ENCODE data around the gene RPS19. TPM values are rescaled to one million over a fixed set of nuclear protein-coding genes. Genes with fewer than 3 reads are reported as not detected.

RPS19 gene
- total and polyA plus RNA-seq, 4 donors: 1,039 to 4,419 (median 1,839) TPM

GRCh38 chr19:41879670-41880328, 19.7 kb downstream of the RPS19 start:
- Histone ChIP-seq H3K27me3 (ENCODE audit: control insufficient read depth in 3 of 3, insufficient read depth in 3 of 3, low read length in 2 of 3) (peaks cover 0 to 3% (median 0%) of the 10 kb centered on the region in 3 donors), H3K9me3 (ENCODE audit: control insufficient read depth in 4 of 4, insufficient read depth in 3 of 4, low read length in 3 of 4) (no peaks in the 10 kb centered on the region), H3K4me3 (no peak overlapping the region), H3K4me1 (ENCODE audit: control insufficient read depth in 5 of 5, insufficient read depth in 5 of 5, low read length in 5 of 5) (peaks cover 0 to 15% (median 1%) of the 10 kb centered on the region in 5 donors), H3K9ac (ENCODE audit: insufficient read depth in 1 of 2, low read length in 2 of 2) (no peak overlapping the region), H3K36me3 (ENCODE audit: control insufficient read depth in 4 of 4, insufficient read depth in 4 of 4, low read length in 4 of 4) (no peaks in the 10 kb centered on the region), H3K27ac (ENCODE audit: low read depth in 1 of 2, low read length in 1 of 2) (no peak overlapping the region)
- WGBS, 2 donors: 85 to 92% methylated on average over 7 of the region's 7 CpGs
- no peak for TF ChIP-seq CTCF (IDR thresholded peaks at IDR 0.05; ENCODE audit: control extremely low read depth, extremely low read depth)
- DNase-seq (no peak), ATAC-seq (ENCODE audit: insufficient read depth, low FRiP score) (no peak)

GRCh38 chr19:41880329-41880708, 20.3 kb downstream of the RPS19 start:
- Histone ChIP-seq H3K27me3 (ENCODE audit: control insufficient read depth in 3 of 3, insufficient read depth in 3 of 3, low read length in 2 of 3) (peaks cover 0 to 3% (median 0%) of the 10 kb centered on the region in 3 donors), H3K27ac (ENCODE audit: low read depth in 1 of 2, low read length in 1 of 2) (no peak overlapping the region), H3K4me1 (ENCODE audit: control insufficient read depth in 5 of 5, insufficient read depth in 5 of 5, low read length in 5 of 5) (peaks cover 0 to 20% (median 4%) of the 10 kb centered on the region in 5 donors), H3K9ac (ENCODE audit: insufficient read depth in 1 of 2, low read length in 2 of 2) (no peak overlapping the region), H3K36me3 (ENCODE audit: control insufficient read depth in 4 of 4, insufficient read depth in 4 of 4, low read length in 4 of 4) (no peaks in the 10 kb centered on the region), H3K4me3 (no peak overlapping the region), H3K9me3 (ENCODE audit: control insufficient read depth in 4 of 4, insufficient read depth in 3 of 4, low read length in 3 of 4) (no peaks in the 10 kb centered on the region)
- TF ChIP-seq CTCF (IDR thresholded peaks at IDR 0.05; ENCODE audit: control extremely low read depth, extremely low read depth): no peak
- DNase-seq: no peak
- no peak for ATAC-seq (ENCODE audit: insufficient read depth, low FRiP score)
- 67 to 83% methylated on average over 4 to 5 of the region's 5 CpGs for WGBS, 2 donors

GRCh38 chr19:41882568-41883462, 22.8 kb downstream of the RPS19 start, which contains the start of gene ARHGEF1:
Gene ARHGEF1, plus strand, starts transcription at chr19:41883184. Its CDS starts 4,899 bp downstream, at chr19:41888083.
- H3K4me1 ChIP-seq (ENCODE audit: control insufficient read depth in 5 of 5, insufficient read depth in 5 of 5, low read length in 5 of 5): peaks cover 0 to 33% (median 7%) of the 10 kb centered on the region in 5 donors
- ATAC-seq (ENCODE audit: insufficient read depth, low FRiP score): peak; percentile 29
- peaks cover 0 to under 1% (median 0%) of the 10 kb centered on the region in 4 donors for H3K36me3 ChIP-seq (ENCODE audit: control insufficient read depth in 4 of 4, insufficient read depth in 4 of 4, low read length in 4 of 4)

More at GRCh38 chr19:41882568-41883462, 22.8 kb downstream of the RPS19 start, which contains the start of gene ARHGEF1:
- DNase-seq: peak; percentile 42 to 57 (median 45)
- H3K27me3 ChIP-seq (ENCODE audit: control insufficient read depth in 3 of 3, insufficient read depth in 3 of 3, low read length in 2 of 3): peaks cover 0 to 3% (median 0%) of the 10 kb centered on the region in 3 donors
- peak within 1 kb of the TSS; percentile 85 to 96 for H3K27ac ChIP-seq (ENCODE audit: low read depth in 1 of 2, low read length in 1 of 2)
- no peak for TF ChIP-seq CTCF (IDR thresholded peaks at IDR 0.05; ENCODE audit: control extremely low read depth, extremely low read depth)
- H3K9ac ChIP-seq (ENCODE audit: insufficient read depth in 1 of 2, low read length in 2 of 2): peak within 1 kb of the TSS; percentile 25 to 62
- H3K4me3 ChIP-seq: peak within 1 kb of the TSS; percentile 98
- H3K9me3 ChIP-seq (ENCODE audit: control insufficient read depth in 4 of 4, insufficient read depth in 3 of 4, low read length in 3 of 4): no peaks in the 10 kb centered on the region
- 1% methylated on average over 23 to 80 of the region's 80 CpGs for WGBS, 2 donors

Data from lung (tissue), 12 donors.